ENCODE measurements around the gene SLC25A25. TPM values are rescaled to one million over a fixed set of nuclear protein-coding genes. Genes with fewer than 3 reads are reported as not detected.
A peak's percentile ranks its signal among the peaks of the same experiment; 100 is the strongest.

SLC25A25 gene
- total RNA-seq, 1 donor from 2014 or later: 8.5 TPM

DNA sequence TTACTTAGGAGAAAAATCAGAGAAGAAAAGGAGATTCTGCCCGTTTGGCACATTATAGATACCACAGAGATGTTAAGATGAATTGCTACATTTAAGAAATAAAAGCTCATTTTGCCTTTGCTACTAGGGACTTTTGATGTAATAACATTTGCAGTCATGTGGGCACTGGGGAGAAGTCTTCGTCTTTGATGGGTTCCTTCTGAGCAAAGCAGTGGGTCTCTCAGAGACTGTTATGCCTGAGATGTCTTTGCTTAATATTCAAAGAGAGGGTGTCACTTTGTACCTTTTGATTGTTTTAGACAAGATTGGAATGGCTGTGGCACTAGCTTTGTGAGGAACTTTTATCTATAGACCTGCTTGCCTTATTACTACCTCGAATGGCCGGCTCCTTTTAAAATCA lies 25.0 kb downstream of the SLC25A25 start:
- peaks cover 16% of the 10 kb centered on the region for H3K79me2 ChIP-seq (ENCODE audit: low read depth)

DNA sequence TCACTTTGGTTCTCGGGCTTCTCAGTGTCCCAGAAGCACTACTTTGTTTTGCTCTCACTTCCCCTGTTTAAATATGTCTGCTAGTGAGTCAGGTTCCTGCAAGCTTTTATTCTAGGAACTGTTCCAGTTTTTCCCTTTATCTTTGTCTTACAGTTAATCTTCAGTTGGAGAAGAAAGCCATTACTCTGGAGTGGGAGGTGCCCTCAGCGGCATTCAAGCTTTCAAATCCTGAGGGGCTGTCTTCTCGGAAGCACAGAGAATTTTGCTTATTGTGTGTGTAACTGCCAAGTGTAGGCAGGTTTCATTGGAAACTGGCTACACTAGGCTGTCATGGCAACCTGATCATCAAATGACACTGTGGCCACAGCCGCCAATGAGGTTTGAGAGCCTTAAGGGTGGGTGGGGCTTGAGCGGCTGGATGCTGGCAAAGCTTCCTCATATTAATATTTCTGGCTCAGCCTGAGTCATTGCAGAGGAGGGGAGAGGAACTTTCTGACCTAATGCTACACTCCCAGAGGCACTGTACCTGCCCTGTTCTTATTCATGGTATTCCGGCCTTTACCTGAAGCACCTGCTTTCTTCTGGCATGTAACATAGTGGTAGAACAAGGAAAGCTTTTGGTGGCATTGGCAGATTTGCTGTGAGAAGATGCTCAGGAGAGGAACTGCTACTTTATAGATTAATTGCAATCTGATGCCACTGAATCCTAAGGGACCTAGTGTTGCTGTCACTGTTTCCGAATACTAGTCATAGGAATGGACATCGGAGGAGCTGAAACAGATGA lies 26.3 kb downstream of the SLC25A25 start:
- Mint-ChIP-seq H3K36me3 (peaks cover 4% of the 10 kb centered on the region), H3K4me3 (peak overlapping the region; percentile 76)
- H3K79me2 ChIP-seq (ENCODE audit: low read depth): peaks cover 22% of the 10 kb centered on the region

More for the DNA sequence above, 25.0 kb downstream of the SLC25A25 start:
- H3K27ac Mint-ChIP-seq: peak overlapping the region; percentile 83
- TF ChIP-seq EZH2 (IDR thresholded peaks at IDR 0.05) (no peak), CTCF (IDR thresholded peaks at IDR 0.05) (no peak), EZH2phosphoT487 (IDR thresholded peaks at IDR 0.05) (no peak)
- Histone ChIP-seq H3F3A (ENCODE audit: low read depth) (peaks cover 21% of the 10 kb centered on the region), H3K4me3 (no peak overlapping the region), H3K27ac (no peak overlapping the region), H3K4me2 (no peak overlapping the region), H3K36me3 (no peaks in the 10 kb centered on the region), H4K20me1 (ENCODE audit: low read depth) (peaks cover 22% of the 10 kb centered on the region), H3K9me3 (ENCODE audit: low read depth) (no peaks in the 10 kb centered on the region), H3K4me1 (peaks cover 21% of the 10 kb centered on the region), H3K9ac (no peak overlapping the region), H2AFZ (replicated peaks) (no peak overlapping the region), H3K27me3 (no peaks in the 10 kb centered on the region)
- H3K4me1 Mint-ChIP-seq: peaks cover 57% of the 10 kb centered on the region
- no peak overlapping the region for H3K4me3 Mint-ChIP-seq
- no peak for DNase-seq (ENCODE audit: low spot score)
- peaks cover 4% of the 10 kb centered on the region for H3K36me3 Mint-ChIP-seq
- H3K27me3 Mint-ChIP-seq (ENCODE audit: insufficient read depth, low read depth): peaks cover 3% of the 10 kb centered on the region
- H3K9me3 Mint-ChIP-seq: no peaks in the 10 kb centered on the region

DNA sequence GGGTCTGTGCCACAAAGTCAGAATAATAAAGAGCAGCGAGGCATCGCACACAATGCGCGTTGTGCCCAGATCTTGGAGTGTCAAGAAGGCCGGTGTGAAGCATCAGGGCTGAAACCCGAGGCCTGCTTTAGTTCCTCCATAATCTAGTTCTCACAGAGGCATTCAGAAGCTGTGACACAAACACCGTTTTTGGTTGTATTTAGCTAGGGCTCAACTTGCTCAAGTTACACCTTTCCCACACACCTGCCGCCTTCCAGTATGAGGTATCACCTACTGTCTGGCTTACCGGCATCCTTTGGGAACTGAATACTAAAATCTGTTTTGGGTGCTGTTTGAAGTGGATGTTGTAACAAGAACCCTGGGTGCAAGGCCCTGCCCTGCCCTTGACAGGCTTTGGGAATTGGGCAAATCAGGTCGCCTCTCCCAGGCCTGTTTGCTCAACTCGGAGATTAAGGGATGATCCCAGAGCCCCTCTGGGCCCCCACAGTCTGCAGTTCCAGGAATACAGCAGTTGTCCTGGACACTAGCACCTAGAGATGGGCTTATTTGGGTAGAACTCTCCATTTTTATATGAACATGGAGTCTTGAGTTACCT lies 27.0 kb downstream of the SLC25A25 start:
- Mint-ChIP-seq H3K27me3 (ENCODE audit: insufficient read depth, low read depth) (peaks cover 7% of the 10 kb centered on the region), H3K36me3 (peaks cover 2% of the 10 kb centered on the region), H3K9me3 (no peaks in the 10 kb centered on the region), H3K4me3 (no peak overlapping the region), H3K4me1 (peaks cover 73% of the 10 kb centered on the region), H3K27ac (peak overlapping the region; percentile 98)
- no peak for DNase-seq (ENCODE audit: low spot score)
- Histone ChIP-seq H3K4me3 (no peak overlapping the region), H2AFZ (replicated peaks) (no peak overlapping the region), H3F3A (ENCODE audit: low read depth) (peaks cover 21% of the 10 kb centered on the region), H3K9me3 (ENCODE audit: low read depth) (no peaks in the 10 kb centered on the region), H3K27ac (no peak overlapping the region), H3K36me3 (no peaks in the 10 kb centered on the region), H3K79me2 (ENCODE audit: low read depth) (peaks cover 29% of the 10 kb centered on the region), H3K9ac (no peak overlapping the region), H4K20me1 (ENCODE audit: low read depth) (peaks cover 39% of the 10 kb centered on the region), H3K27me3 (no peaks in the 10 kb centered on the region), H3K4me1 (peaks cover 34% of the 10 kb centered on the region), H3K4me2 (no peak overlapping the region)
- TF ChIP-seq CTCF (IDR thresholded peaks at IDR 0.05) (no peak), EZH2phosphoT487 (IDR thresholded peaks at IDR 0.05) (no peak), EZH2 (IDR thresholded peaks at IDR 0.05) (no peak)

More for the DNA sequence above, 26.3 kb downstream of the SLC25A25 start:
- TF ChIP-seq CTCF (IDR thresholded peaks at IDR 0.05) (no peak), EZH2phosphoT487 (IDR thresholded peaks at IDR 0.05) (no peak), EZH2 (IDR thresholded peaks at IDR 0.05) (no peak)
- peaks cover 27% of the 10 kb centered on the region for H3K4me1 ChIP-seq
- no peak overlapping the region for H2AFZ ChIP-seq (replicated peaks)
- H3K4me3 ChIP-seq: no peak overlapping the region
- peaks cover 69% of the 10 kb centered on the region for H3K4me1 Mint-ChIP-seq
- no peak overlapping the region for H3K9ac ChIP-seq
- H3K27me3 Mint-ChIP-seq (ENCODE audit: insufficient read depth, low read depth): peaks cover 7% of the 10 kb centered on the region
- H3K27ac ChIP-seq: peak overlapping the region; percentile 7
- no peaks in the 10 kb centered on the region for H3K9me3 Mint-ChIP-seq
- H3K36me3 ChIP-seq: no peaks in the 10 kb centered on the region
- peak; percentile 77 for DNase-seq (ENCODE audit: low spot score)
- peaks cover 21% of the 10 kb centered on the region for H3F3A ChIP-seq (ENCODE audit: low read depth)
- no peaks in the 10 kb centered on the region for H3K9me3 ChIP-seq (ENCODE audit: low read depth)
- no peaks in the 10 kb centered on the region for H3K27me3 ChIP-seq
- peak overlapping the region; percentile 98 for H3K27ac Mint-ChIP-seq
- H3K4me2 ChIP-seq: no peak overlapping the region
- peaks cover 32% of the 10 kb centered on the region for H4K20me1 ChIP-seq (ENCODE audit: low read depth)
